HepG2 (cell line): Measurements from ENCODE around the gene FNDC3B. TPM values are rescaled to one million over a fixed set of nuclear protein-coding genes. Genes with fewer than 3 reads are reported as not detected.
A peak's percentile ranks its signal among the peaks of the same experiment; 100 is the strongest.

Experiments used
- CTCF ChIP-seq: sonication (generic); formaldehyde crosslinking; IDR thresholded peaks from 2 replicates; pipeline ENCODE4 v1.5.0; 2020; ENCODE audit warnings: mild to moderate bottlenecking, missing genetic modification reagents, moderate library complexity
- DR1 ChIP-seq: sonication (generic); formaldehyde crosslinking; IDR thresholded peaks from 2 replicates; pipeline ENCODE4 v1.8.0; 2021; ENCODE audit warnings: mild to moderate bottlenecking, missing genetic modification reagents, inconsistent platforms
- FOXP1 ChIP-seq, 2 experiments: fragments of 450-650 bp in 1 of 2; IDR thresholded peaks; 2 replicates each; pipeline ENCODE4 v1.6.1; 2017 to 2018; ENCODE audit warnings: antibody characterized with exemption in 1 of 2
- HDAC2 ChIP-seq: sonication (generic); formaldehyde crosslinking; IDR thresholded peaks from 2 replicates; pipeline ENCODE4 v1.4.0; 2020; ENCODE audit warnings: missing genetic modification reagents
- ISL2 ChIP-seq: sonication (generic); formaldehyde crosslinking; IDR thresholded peaks from 2 replicates; pipeline ENCODE4 v1.5.0; 2020; ENCODE audit warnings: missing genetic modification reagents
- KDM3A ChIP-seq: IDR thresholded peaks from 2 replicates; pipeline ENCODE4 v1.6.1; 2018; ENCODE audit warnings: low read depth, missing compliant biosample characterization
- NPAS2 ChIP-seq: sonication (generic); formaldehyde crosslinking; IDR thresholded peaks from 2 replicates; pipeline ENCODE4 v1.8.0; 2022; ENCODE audit warnings: mild to moderate bottlenecking, missing genetic modification reagents, borderline replicate concordance
- ONECUT2 ChIP-seq: sonication (generic); formaldehyde crosslinking; IDR thresholded peaks from 2 replicates; pipeline ENCODE4 v1.4.0; 2020; ENCODE audit warnings: missing genetic modification reagents
- POLR2AphosphoS5 ChIP-seq: IDR thresholded peaks from 2 replicates; pipeline ENCODE4 v1.6.1; 2012; ENCODE audit warnings: low read depth, low read length
- REXO4 ChIP-seq: sonication (generic); formaldehyde crosslinking; IDR thresholded peaks from 2 replicates; pipeline ENCODE4 v1.8.0; 2022; ENCODE audit warnings: missing genetic modification reagents, mild to moderate bottlenecking, borderline replicate concordance
- SETDB1 ChIP-seq: sonication (generic); formaldehyde crosslinking; IDR thresholded peaks from 2 replicates; pipeline ENCODE4 v1.5.1; 2020; ENCODE audit warnings: missing genetic modification reagents, mild to moderate bottlenecking, borderline replicate concordance
- SMAD1 ChIP-seq: sonication (generic); formaldehyde crosslinking; IDR thresholded peaks from 2 replicates; pipeline ENCODE4 v1.4.0; 2020; ENCODE audit warnings: missing genetic modification reagents, low read depth, mild to moderate bottlenecking, borderline replicate concordance
- SSRP1 ChIP-seq: IDR thresholded peaks from 2 replicates; pipeline ENCODE4 v1.6.1; 2016; ENCODE audit warnings: control low read depth
- ZC3H13 ChIP-seq: sonication (generic); formaldehyde crosslinking; IDR thresholded peaks from 2 replicates; pipeline ENCODE4 v1.8.1; 2023; ENCODE audit warnings: mild to moderate bottlenecking, missing genetic modification reagents, moderate library complexity
- ZNF138 ChIP-seq: sonication (generic); formaldehyde crosslinking; IDR thresholded peaks from 2 replicates; pipeline ENCODE4 v1.5.0; 2020; ENCODE audit warnings: mild to moderate bottlenecking, low read depth, missing genetic modification reagents
- ZNF7 ChIP-seq: IDR thresholded peaks from 2 replicates; pipeline ENCODE4 v1.6.1; 2016; ENCODE audit warnings: missing biosample characterization, missing genetic modification reagents
- ZNF737 ChIP-seq: sonication (generic); formaldehyde crosslinking; IDR thresholded peaks from 2 replicates; pipeline ENCODE4 v1.5.0; 2020; ENCODE audit warnings: missing genetic modification reagents, mild to moderate bottlenecking, borderline replicate concordance
- polyA plus RNA-seq, 8 experiments: library from polyadenylated mRNA; depleted of rRNA in 3 of 8; stranded (reverse) in 7 of 8; unstranded in 1 of 8; fragments of >200 nt; fragmentation: Illumina TruSeq in 4 of 8; extraction: Trizol in 4 of 8; gene quantifications; 2 replicates each; pipeline versions ENCODE4 v1.2.1 to v1.2.3, GENCODE V29; 2011 to 2016; ENCODE audit warnings: low read depth in 4 of 8, missing spikeins in 1 of 8, mixed read lengths in 1 of 8; ENCODE audit not compliant: insufficient read depth in 1 of 8
- total RNA-seq, 5 experiments: library from RNA; depleted of rRNA; stranded (reverse); fragments of >200 nt; fragmentation: Illumina TruSeq; extraction: Trizol; gene quantifications; 2 replicates each; pipeline ENCODE4 v1.2.3, GENCODE V29; 2016; ENCODE audit warnings: low read depth in 1 of 5
- TF ChIP-seq, protein P1 (sequence below): sonication (generic); formaldehyde crosslinking; IDR thresholded peaks from 2 replicates; pipeline ENCODE4 v1.4.0; 2020; ENCODE audit warnings: mild to moderate bottlenecking, missing genetic modification reagents, borderline replicate concordance
- TF ChIP-seq, protein P2 (sequence below): sonication (generic); formaldehyde crosslinking; IDR thresholded peaks from 2 replicates; pipeline ENCODE4 v1.4.0; 2020; ENCODE audit warnings: missing genetic modification reagents

Gene FNDC3B
- total and polyA plus RNA-seq, 2 of the 13 experiments (the other 11 are each of a cell fraction or from before 2014, with no cell fraction given) = 74.8 to 103 TPM

GRCh38 chr3:172402892-172403643 lies 363.7 kb downstream of the FNDC3B start (continued):
- TF ChIP-seq, protein P1, sequence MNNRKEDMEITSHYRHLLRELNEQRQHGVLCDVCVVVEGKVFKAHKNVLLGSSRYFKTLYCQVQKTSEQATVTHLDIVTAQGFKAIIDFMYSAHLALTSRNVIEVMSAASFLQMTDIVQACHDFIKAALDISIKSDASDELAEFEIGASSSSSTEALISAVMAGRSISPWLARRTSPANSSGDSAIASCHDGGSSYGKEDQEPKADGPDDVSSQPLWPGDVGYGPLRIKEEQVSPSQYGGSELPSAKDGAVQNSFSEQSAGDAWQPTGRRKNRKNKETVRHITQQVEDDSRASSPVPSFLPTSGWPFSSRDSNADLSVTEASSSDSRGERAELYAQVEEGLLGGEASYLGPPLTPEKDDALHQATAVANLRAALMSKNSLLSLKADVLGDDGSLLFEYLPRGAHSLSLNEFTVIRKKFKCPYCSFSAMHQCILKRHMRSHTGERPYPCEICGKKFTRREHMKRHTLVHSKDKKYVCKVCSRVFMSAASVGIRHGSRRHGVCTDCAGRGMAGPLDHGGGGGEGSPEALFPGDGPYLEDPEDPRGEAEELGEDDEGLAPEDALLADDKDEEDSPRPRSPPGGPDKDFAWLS (CRISPR knock-in tag) = no peak
- TF ChIP-seq DR1 = no peak
- TF ChIP-seq ZNF737 (CRISPR knock-in tag) = no peak
- peak; percentile 58; the same call in 1 of the 2 replicates for TF ChIP-seq SSRP1 (CRISPR knock-in tag)
- TF ChIP-seq CTCF (CRISPR knock-in tag) = no peak
- TF ChIP-seq ZC3H13 (CRISPR knock-in tag) = no peak
- no peak for TF ChIP-seq HDAC2 (CRISPR knock-in tag)
- TF ChIP-seq ZNF138 (CRISPR knock-in tag) = no peak
- TF ChIP-seq SMAD1 (CRISPR knock-in tag) = no peak
- no peak for TF ChIP-seq SETDB1 (CRISPR knock-in tag)
- peak; percentile 57 for TF ChIP-seq POLR2AphosphoS5
- TF ChIP-seq ISL2 = no peak
- TF ChIP-seq, protein P2, sequence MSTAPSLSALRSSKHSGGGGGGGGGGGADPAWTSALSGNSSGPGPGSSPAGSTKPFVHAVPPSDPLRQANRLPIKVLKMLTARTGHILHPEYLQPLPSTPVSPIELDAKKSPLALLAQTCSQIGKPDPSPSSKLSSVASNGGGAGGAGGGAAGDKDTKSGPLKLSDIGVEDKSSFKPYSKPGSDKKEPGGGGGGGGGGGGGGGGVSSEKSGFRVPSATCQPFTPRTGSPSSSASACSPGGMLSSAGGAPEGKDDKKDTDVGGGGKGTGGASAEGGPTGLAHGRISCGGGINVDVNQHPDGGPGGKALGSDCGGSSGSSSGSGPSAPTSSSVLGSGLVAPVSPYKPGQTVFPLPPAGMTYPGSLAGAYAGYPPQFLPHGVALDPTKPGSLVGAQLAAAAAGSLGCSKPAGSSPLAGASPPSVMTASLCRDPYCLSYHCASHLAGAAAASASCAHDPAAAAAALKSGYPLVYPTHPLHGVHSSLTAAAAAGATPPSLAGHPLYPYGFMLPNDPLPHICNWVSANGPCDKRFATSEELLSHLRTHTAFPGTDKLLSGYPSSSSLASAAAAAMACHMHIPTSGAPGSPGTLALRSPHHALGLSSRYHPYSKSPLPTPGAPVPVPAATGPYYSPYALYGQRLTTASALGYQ (CRISPR knock-in tag) = no peak
- no peak for TF ChIP-seq FOXP1 (IDR thresholded peaks at IDR 0.05)
- TF ChIP-seq FOXP1 (CRISPR knock-in tag; IDR thresholded peaks at IDR 0.05) = no peak
- no peak for TF ChIP-seq KDM3A (CRISPR knock-in tag)
- no peak for TF ChIP-seq REXO4
- no peak for TF ChIP-seq ZNF7
- no peak for TF ChIP-seq NPAS2 (CRISPR knock-in tag)
- TF ChIP-seq ONECUT2 (CRISPR knock-in tag) = no peak
